K562 (cell line): ENCODE results near the gene FIBP. TPM values are rescaled to one million over a fixed set of nuclear protein-coding genes. Genes with fewer than 3 reads are reported as not detected.

ENCODE experiments used
- COPS2 ChIP-seq: fragments of 450-650 bp; conservative IDR thresholded peaks from 2 replicates; pipeline ENCODE4 v1.6.1; 2016; ENCODE audit warnings: mild to moderate bottlenecking, moderate library complexity
- CSDE1 ChIP-seq, 2 experiments: fragments of 450-650 bp; IDR thresholded peaks; 2 replicates each; pipeline ENCODE4 v1.6.1; 2016; ENCODE audit warnings: mild to moderate bottlenecking in 1 of 2
- DNMT1 ChIP-seq: fragments of 450-650 bp; IDR thresholded peaks from 2 replicates; pipeline ENCODE4 v1.6.1; 2016; ENCODE audit warnings: antibody characterized with exemption, mild to moderate bottlenecking
- ETS2 ChIP-seq: IDR thresholded peaks from 2 replicates; pipeline ENCODE4 v1.6.1; 2016; ENCODE audit warnings: borderline replicate concordance, missing genetic modification characterization, mild to moderate bottlenecking, moderate library complexity, missing compliant biosample characterization; ENCODE audit not compliant: poor library complexity, severe bottlenecking
- ETV6 ChIP-seq, 3 experiments: fragments of 150-350 bp in 1 of 3; sonication (generic) in 1 of 3; formaldehyde crosslinking in 1 of 3; IDR thresholded peaks; 2 replicates each; pipeline versions ENCODE4 v1.6.1 to v1.8.0; 2014 to 2022; ENCODE audit warnings: borderline replicate concordance in 2 of 3, low read depth in 2 of 3, antibody characterized with exemption in 1 of 3, low read length in 1 of 3, mild to moderate bottlenecking in 1 of 3, missing genetic modification reagents in 1 of 3
- MYC ChIP-seq, 2 experiments: fragments of 250-450 bp in 1 of 2; sonication (Bioruptor Pico) in 1 of 2; IDR thresholded peaks; 2 replicates each; pipeline versions ENCODE4 v1.5.1 to v1.6.1; 2012 to 2021; ENCODE audit warnings: low read depth in 2 of 2, borderline replicate concordance in 1 of 2, improper control_type of control experiment in 1 of 2, low read length in 1 of 2, mild to moderate bottlenecking in 1 of 2, moderate library complexity in 1 of 2
- NUFIP1 ChIP-seq: fragments of 450-650 bp; IDR thresholded peaks from 2 replicates; pipeline ENCODE4 v1.6.1; 2018; ENCODE audit not compliant: partially characterized antibody
- POLR2A ChIP-seq: fragments of 450-650 bp; conservative IDR thresholded peaks from 2 replicates; pipeline ENCODE4 v1.6.1; 2016
- SIN3A ChIP-seq, 2 experiments: fragments of 150-350 bp in 1 of 2; IDR thresholded peaks; 2 replicates each; pipeline ENCODE4 v1.6.1; 2011 to 2016; ENCODE audit warnings: borderline replicate concordance in 2 of 2, low read depth in 2 of 2, low read length in 2 of 2, mild to moderate bottlenecking in 2 of 2, moderate library complexity in 2 of 2; ENCODE audit not compliant: control insufficient read depth in 1 of 2
- ZNF24 ChIP-seq: fragments of 450-650 bp; IDR thresholded peaks from 2 replicates; pipeline ENCODE4 v1.6.1; 2016
- ZNF561 ChIP-seq: fragments of 450-650 bp; formaldehyde crosslinking; conservative IDR thresholded peaks from 2 replicates; pipeline ENCODE4 v1.4.0; 2020; ENCODE audit warnings: mild to moderate bottlenecking, moderate library complexity
- ZNF766 ChIP-seq: fragments of 200-800 bp; sonication (Bioruptor generic); conservative IDR thresholded peaks from 2 replicates; pipeline ENCODE4 v1.6.1; 2016; ENCODE audit warnings: missing genetic modification characterization, missing compliant biosample characterization
- ZNF830 ChIP-seq: fragments of 250-450 bp; sonication (Bioruptor Pico); IDR thresholded peaks from 2 replicates; pipeline ENCODE4 v1.5.0; 2021; ENCODE audit warnings: mild to moderate bottlenecking
- ZSCAN29 ChIP-seq: fragments of 450-650 bp; IDR thresholded peaks from 2 replicates; pipeline ENCODE4 v1.6.1; 2017
- polyA plus RNA-seq, 8 experiments: library from polyadenylated mRNA; depleted of rRNA in 4 of 8; stranded (reverse) in 5 of 8; unstranded in 3 of 8; fragments of >200 nt; fragmentation: Nextera tagmentation in 2 of 8; fragmentation: Illumina TruSeq in 1 of 8; extraction: Ambion mirVana in 2 of 8; extraction: Trizol in 1 of 8; gene quantifications; 2 replicates each; pipeline versions ENCODE4 v1.2.1 to v1.2.3, GENCODE V29; 2011 to 2014; ENCODE audit warnings: inconsistent platforms in 1 of 8, missing spikeins in 1 of 8
- total RNA-seq, 7 experiments: library from RNA; depleted of rRNA in 6 of 7; stranded (reverse); fragments of >200 nt in 6 of 7; fragmentation: Illumina TruSeq in 2 of 7; extraction: Trizol in 2 of 7; gene quantifications; 2 replicates each; pipeline versions ENCODE4 v1.2.1 to v1.2.3, GENCODE V29; 2011 to 2021; ENCODE audit warnings: low replicate concordance in 1 of 7
- TF ChIP-seq, protein P1 (sequence below): IDR thresholded peaks from 2 replicates; pipeline ENCODE4 v1.6.1; 2014; ENCODE audit warnings: antibody characterized with exemption
- TF ChIP-seq, protein P2 (sequence below): fragments of 200-400 bp; formaldehyde crosslinking; IDR thresholded peaks from 2 replicates; pipeline ENCODE4 v1.6.1; 2017; ENCODE audit warnings: mild to moderate bottlenecking, low read depth, low read length, moderate library complexity
- TF ChIP-seq, protein P3 (sequence below): sonication (generic); IDR thresholded peaks from 2 replicates; pipeline ENCODE4 v1.6.1; 2016
- TF ChIP-seq, protein P4 (sequence below): fragments of 250-450 bp; sonication (Bioruptor Pico); IDR thresholded peaks from 2 replicates; pipeline ENCODE4 v1.4.0; 2020; ENCODE audit warnings: mild to moderate bottlenecking, moderate library complexity, borderline replicate concordance
- TF ChIP-seq, protein P5 (sequence below): fragments of 250-450 bp; sonication (Bioruptor Pico); IDR thresholded peaks from 2 replicates; pipeline ENCODE4 v1.8.0; 2022; ENCODE audit warnings: moderate library complexity, mild to moderate bottlenecking, inconsistent platforms

The FIBP gene
- total and polyA plus RNA-seq, 9 of the 15 experiments (the other 6 are each of a cell fraction or from before 2014, with no cell fraction given): 41.2 to 79.2 (median 48.6) TPM

DNA sequence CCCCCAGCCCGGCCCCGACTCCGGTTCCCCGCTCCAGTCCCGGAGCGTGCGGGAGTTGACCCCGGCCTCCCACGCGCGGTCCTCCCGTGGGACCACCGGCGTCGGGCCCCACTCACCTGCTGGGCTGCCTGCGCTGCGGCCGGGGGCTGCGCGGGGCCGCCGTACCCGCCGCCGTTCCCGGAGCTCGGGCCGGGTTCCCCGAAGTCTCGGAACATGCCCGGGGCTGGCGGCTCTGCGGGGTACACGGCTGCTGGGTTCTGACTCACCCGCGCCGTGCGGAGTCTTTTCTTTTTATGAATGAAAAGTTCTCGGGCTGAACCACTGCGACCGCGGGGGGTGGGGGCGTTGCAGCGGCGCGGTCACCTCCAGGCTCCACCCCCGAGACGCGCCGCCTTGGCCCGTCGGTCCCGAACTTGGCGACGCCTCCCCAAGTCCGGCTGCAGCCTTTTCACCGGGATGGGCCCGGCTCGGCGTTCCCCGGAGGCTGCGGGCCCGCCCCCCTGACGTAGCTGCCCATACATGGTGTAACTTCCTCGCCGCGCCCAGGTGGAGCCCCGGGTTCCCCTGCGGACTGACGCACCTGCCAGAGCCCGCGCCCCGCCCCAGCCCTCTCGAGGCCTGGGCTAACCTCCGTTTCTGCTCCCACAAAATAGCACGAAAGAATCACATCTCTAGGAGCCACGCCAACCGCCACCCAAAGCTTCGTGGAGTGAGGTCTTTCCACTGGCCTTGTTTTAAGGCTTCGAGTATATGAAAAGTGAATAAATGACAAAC is 12.0 kb upstream of the FIBP start, which contains the start of gene FOSL1 (continued):
- TF ChIP-seq, protein P1, sequence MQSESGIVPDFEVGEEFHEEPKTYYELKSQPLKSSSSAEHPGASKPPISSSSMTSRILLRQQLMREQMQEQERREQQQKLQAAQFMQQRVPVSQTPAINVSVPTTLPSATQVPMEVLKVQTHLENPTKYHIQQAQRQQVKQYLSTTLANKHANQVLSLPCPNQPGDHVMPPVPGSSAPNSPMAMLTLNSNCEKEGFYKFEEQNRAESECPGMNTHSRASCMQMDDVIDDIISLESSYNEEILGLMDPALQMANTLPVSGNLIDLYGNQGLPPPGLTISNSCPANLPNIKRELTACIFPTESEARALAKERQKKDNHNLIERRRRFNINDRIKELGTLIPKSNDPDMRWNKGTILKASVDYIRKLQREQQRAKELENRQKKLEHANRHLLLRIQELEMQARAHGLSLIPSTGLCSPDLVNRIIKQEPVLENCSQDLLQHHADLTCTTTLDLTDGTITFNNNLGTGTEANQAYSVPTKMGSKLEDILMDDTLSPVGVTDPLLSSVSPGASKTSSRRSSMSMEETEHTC: 0 out of 2 replicates have a peak, but pooled peaks have one; percentile 29
- TF ChIP-seq POLR2A (peak; percentile 97), ZNF561 (CRISPR knock-in tag) (no peak), ZNF766 (CRISPR knock-in tag) (peak; percentile 70; the same call in 1 of the 2 replicates), MYC (IDR thresholded peaks at IDR 0.05; ENCODE audit: low read depth, low read length) (peak; percentile 79), MYC (CRISPR knock-in tag; IDR thresholded peaks at IDR 0.05; ENCODE audit: borderline replicate concordance, low read depth) (no peak), CSDE1 (IDR thresholded peaks at IDR 0.05) (no peak), ETS2 (tag) (no peak), ZNF24 (no peak), ZSCAN29 (no peak), ETV6 (IDR thresholded peaks at IDR 0.05; ENCODE audit: borderline replicate concordance in 1 of 2, low read depth in 2 of 2, low read length in 1 of 2) (no peak), ETV6 (CRISPR knock-in tag; IDR thresholded peaks at IDR 0.05; ENCODE audit: borderline replicate concordance) (peak; percentile 17; the same call in 1 of the 2 replicates), ZNF830 (CRISPR knock-in tag) (no peak), DNMT1 (no peak), COPS2 (no peak), NUFIP1 (no peak), SIN3A (IDR thresholded peaks at IDR 0.05; ENCODE audit: borderline replicate concordance in 2 of 2, control insufficient read depth in 1 of 2, low read depth in 2 of 2, low read length in 2 of 2) (peak in 1 of 2 experiments; percentile 57; a peak in 1 of 4 replicates)
- TF ChIP-seq, protein P2, sequence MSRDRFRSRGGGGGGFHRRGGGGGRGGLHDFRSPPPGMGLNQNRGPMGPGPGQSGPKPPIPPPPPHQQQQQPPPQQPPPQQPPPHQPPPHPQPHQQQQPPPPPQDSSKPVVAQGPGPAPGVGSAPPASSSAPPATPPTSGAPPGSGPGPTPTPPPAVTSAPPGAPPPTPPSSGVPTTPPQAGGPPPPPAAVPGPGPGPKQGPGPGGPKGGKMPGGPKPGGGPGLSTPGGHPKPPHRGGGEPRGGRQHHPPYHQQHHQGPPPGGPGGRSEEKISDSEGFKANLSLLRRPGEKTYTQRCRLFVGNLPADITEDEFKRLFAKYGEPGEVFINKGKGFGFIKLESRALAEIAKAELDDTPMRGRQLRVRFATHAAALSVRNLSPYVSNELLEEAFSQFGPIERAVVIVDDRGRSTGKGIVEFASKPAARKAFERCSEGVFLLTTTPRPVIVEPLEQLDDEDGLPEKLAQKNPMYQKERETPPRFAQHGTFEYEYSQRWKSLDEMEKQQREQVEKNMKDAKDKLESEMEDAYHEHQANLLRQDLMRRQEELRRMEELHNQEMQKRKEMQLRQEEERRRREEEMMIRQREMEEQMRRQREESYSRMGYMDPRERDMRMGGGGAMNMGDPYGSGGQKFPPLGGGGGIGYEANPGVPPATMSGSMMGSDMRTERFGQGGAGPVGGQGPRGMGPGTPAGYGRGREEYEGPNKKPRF: no peak
- TF ChIP-seq, protein P3, sequence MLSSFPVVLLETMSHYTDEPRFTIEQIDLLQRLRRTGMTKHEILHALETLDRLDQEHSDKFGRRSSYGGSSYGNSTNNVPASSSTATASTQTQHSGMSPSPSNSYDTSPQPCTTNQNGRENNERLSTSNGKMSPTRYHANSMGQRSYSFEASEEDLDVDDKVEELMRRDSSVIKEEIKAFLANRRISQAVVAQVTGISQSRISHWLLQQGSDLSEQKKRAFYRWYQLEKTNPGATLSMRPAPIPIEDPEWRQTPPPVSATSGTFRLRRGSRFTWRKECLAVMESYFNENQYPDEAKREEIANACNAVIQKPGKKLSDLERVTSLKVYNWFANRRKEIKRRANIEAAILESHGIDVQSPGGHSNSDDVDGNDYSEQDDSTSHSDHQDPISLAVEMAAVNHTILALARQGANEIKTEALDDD: no peak
- TF ChIP-seq, protein P4, sequence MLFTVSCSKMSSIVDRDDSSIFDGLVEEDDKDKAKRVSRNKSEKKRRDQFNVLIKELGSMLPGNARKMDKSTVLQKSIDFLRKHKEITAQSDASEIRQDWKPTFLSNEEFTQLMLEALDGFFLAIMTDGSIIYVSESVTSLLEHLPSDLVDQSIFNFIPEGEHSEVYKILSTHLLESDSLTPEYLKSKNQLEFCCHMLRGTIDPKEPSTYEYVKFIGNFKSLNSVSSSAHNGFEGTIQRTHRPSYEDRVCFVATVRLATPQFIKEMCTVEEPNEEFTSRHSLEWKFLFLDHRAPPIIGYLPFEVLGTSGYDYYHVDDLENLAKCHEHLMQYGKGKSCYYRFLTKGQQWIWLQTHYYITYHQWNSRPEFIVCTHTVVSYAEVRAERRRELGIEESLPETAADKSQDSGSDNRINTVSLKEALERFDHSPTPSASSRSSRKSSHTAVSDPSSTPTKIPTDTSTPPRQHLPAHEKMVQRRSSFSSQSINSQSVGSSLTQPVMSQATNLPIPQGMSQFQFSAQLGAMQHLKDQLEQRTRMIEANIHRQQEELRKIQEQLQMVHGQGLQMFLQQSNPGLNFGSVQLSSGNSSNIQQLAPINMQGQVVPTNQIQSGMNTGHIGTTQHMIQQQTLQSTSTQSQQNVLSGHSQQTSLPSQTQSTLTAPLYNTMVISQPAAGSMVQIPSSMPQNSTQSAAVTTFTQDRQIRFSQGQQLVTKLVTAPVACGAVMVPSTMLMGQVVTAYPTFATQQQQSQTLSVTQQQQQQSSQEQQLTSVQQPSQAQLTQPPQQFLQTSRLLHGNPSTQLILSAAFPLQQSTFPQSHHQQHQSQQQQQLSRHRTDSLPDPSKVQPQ (CRISPR knock-in tag): no peak
- TF ChIP-seq, protein P5, sequence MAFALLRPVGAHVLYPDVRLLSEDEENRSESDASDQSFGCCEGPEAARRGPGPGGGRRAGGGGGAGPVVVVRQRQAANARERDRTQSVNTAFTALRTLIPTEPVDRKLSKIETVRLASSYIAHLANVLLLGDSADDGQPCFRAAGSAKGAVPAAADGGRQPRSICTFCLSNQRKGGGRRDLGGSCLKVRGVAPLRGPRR (CRISPR knock-in tag): no peak
